Upper lobe of left lung (tissue), 4 donors: ENCODE data around the gene LYPD3.

Source experiments
- CTCF ChIP-seq, 6 experiments: fragments of 450-650 bp in 4 of 6; fragments of 200-600 bp in 2 of 6; sonication (generic) in 2 of 6; IDR thresholded peaks; one replicate each; pipeline ENCODE4 v1.5.1; 2016 to 2019; ENCODE audit warnings: antibody characterized with exemption in 6 of 6
- EP300 ChIP-seq, 4 donors: sonication (generic); formaldehyde crosslinking; IDR thresholded peaks; one replicate each; pipeline ENCODE4 v1.5.1; 2017; ENCODE audit warnings: antibody characterized with exemption in 4 of 4, control low read depth in 2 of 4
- POLR2A ChIP-seq, 4 donors: fragments of 450-650 bp; IDR thresholded peaks; one replicate each; pipeline ENCODE4 v1.5.1; 2016 to 2017; ENCODE audit warnings: antibody characterized with exemption in 4 of 4, mild to moderate bottlenecking in 2 of 4
- POLR2AphosphoS5 ChIP-seq, 2 donors: sonication (generic); formaldehyde crosslinking; IDR thresholded peaks; one replicate each; pipeline ENCODE4 v1.5.1; 2017; ENCODE audit warnings: antibody characterized with exemption in 2 of 2

DNA sequence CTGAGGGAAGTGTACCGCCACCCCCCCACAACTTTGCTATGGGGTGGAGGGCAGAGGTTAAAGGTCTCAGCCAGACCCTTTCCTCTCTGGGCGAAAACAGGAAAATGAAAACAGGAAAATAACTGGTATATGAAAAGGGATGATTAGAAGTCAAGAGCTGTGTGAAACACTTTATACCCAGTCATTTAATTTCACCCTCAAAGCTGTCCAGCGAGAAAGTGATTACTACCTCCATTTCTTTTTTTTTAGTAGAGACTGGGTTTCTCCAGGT is 39.7 kb upstream of the LYPD3 start:
- no peak for TF ChIP-seq CTCF (IDR thresholded peaks at IDR 0.05)
- TF ChIP-seq POLR2AphosphoS5 (IDR thresholded peaks at IDR 0.05): no peak
- no peak for TF ChIP-seq POLR2A (IDR thresholded peaks at IDR 0.05)
- TF ChIP-seq EP300 (IDR thresholded peaks at IDR 0.05): no peak
